Activated gamma-delta T cell treated with anti-CD3 and anti-CD28 coated beads, Interleukin-2, amount 50 U/mL, for 16 hours (primary cell): ENCODE data around the gene EPN1.

Source experiments
- DNase-seq: peaks from one replicate; pipeline ENCODE4 v3.0.0-alpha.2; 2020; ENCODE audit warnings: low read depth

EPN1 gene

DNA sequence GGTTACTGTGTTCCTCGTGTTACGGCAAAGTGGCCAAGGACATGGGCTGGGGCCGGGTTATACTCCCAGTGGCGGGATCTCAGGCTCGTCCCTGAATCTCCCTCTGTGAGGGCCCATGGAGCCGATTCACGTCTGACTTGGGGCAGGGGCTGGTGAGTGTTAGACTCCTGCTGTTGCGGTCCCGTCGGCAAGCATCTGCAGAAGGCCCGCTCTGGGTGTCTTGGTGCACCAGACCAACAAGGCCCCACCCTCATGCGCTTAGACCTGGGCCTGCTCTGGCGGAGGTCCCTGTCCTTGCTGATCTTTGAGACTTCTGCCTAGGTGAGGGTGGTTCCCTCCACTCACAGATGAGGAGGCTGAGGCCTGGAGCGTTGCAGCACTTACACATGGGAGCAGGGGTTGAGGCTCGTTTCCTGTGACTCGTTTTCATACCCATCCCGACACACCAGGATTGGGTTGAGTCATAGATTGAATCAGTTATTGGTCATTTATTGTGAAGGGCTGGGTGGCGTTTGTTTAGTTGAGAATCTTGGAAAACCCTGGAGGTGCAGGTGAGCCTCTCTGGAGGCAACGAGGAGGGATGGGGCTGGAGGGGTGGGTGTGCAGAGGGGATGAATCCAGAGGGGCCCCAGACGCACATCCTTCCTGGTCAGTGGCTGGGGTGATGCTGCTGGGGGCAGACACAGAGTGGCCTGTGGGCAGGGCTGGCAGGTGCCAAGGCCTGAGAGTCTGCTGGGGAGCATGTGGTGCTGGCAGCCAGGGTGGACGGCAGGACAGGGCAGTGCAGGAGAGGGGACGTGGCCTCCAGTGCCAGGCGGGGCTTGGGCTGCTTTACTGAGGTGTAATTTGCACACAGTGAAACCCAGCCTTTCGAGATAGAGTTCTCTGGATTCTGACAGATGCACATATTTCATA, 4.6 kb downstream of the EPN1 start:
- DNase-seq, result no peak

- no peak for DNase-seq
Observed at GRCh38 chr19:55680339-55681130, 5.5 kb downstream of the EPN1 start.

GRCh38 chr19:55681131-55682092, 6.4 kb downstream of the EPN1 start:
- no peak for DNase-seq

DNA sequence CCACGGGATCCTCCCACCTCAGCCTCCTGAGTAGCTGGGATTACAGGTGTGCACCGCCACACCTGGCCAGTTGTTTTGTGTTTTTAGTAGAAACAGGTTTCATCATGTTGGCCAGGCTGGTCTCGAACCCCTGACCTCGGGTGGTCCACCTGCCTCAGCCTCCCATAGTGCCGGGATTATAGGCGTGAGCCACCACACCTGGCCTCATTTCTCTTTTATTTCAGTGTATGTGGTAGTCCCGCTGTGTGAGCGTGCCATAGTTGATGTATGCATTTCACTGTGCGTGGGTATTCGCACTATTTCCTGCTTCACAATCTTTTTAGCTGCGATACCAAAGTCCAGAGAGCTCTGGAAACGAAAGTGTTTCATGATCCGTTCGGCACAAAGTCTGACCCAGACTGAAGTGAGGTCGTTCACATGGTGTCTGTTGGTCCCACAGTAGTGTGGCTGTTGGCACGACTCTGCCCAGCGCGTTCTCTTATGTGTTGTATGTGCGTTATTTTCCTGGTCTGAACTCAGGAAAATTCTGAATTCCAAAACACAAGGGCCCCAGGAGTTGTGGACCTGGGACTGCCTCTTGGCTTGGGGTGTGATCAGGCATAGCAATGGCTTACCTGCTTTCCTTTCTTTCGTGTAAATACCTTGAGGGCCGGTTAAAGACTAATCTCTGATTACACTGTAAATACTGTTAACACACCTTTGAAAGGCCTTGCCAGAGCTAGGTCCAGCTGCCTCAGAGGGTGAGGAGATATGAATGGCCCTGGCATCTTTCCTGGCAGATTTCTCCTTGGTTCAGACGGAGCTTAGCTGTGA, 8.6 kb downstream of the EPN1 start:
- no peak for DNase-seq

DNA sequence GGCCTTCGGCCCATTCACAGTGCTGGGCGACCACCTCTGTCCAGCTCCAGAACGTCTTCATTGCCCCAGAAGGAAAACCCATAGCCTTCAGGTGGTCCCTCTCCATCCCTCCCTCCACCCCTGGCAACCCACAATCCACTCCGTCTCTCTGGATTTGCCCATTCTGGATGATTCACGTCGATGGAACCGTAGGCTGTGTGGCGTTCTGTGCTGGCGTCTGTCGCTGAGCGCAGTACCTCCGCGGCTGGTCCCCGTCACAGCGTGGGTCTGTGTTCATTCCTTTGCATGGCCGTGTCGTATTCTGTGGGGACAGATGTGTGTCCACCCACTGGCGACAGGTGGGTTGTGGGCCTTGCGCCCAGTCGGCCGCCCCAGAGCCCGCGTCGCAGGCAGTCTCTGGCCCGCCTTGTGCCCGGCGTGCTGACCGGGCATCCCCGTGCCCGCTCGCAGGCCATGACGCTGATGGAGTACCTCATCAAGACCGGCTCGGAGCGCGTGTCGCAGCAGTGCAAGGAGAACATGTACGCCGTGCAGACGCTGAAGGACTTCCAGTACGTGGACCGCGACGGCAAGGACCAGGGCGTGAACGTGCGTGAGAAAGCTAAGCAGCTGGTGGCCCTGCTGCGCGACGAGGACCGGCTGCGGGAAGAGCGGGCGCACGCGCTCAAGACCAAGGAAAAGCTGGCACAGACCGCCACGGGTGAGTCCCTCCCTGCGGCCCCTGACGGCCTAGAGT, 10.1 kb downstream of the EPN1 start:
- no peak for DNase-seq

- no peak for DNase-seq
Observed at GRCh38 chr19:55685776-55686175, 10.8 kb downstream of the EPN1 start.

GRCh38 chr19:55686311-55687050, 11.5 kb downstream of the EPN1 start:
- DNase-seq, result no peak

- DNase-seq, result no peak
Observed at GRCh38 chr19:55687281-55688201, 12.5 kb downstream of the EPN1 start.

DNA sequence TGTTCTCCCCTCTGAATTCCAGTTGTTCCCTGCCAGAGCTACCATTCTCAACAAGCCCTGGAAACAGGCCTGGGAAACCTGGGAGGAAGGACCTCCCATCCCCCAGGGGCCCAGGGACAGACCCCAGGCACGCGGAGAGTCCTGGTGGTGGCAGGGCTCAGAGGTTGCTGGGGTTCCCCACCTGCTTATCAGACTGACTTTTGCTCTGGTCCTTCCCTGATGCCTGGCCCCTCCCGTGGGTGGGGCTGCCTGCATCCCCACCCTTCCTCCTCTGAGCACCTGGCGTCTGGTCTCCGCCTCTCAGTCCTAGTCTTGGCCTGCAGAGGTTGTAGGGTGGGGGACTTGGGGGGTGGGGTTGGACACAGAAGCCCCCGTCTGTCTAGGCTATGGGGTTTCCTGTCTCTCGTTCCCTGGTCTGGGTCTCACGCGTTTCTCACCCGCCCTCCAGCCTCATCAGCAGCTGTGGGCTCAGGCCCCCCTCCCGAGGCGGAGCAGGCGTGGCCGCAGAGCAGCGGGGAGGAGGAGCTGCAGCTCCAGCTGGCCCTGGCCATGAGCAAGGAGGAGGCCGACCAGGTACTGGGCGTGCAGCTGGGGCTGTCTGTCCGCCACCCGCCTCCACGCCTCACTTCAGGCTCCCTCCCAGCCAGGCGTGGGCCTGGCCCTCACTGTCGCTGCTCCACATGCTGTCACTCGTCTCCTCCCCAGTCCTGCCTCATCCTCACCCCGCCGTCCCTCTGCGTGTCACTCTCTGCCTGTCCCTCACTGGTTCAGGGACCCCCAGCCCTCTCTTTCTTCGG, 13.6 kb downstream of the EPN1 start:
- no peak for DNase-seq

DNA sequence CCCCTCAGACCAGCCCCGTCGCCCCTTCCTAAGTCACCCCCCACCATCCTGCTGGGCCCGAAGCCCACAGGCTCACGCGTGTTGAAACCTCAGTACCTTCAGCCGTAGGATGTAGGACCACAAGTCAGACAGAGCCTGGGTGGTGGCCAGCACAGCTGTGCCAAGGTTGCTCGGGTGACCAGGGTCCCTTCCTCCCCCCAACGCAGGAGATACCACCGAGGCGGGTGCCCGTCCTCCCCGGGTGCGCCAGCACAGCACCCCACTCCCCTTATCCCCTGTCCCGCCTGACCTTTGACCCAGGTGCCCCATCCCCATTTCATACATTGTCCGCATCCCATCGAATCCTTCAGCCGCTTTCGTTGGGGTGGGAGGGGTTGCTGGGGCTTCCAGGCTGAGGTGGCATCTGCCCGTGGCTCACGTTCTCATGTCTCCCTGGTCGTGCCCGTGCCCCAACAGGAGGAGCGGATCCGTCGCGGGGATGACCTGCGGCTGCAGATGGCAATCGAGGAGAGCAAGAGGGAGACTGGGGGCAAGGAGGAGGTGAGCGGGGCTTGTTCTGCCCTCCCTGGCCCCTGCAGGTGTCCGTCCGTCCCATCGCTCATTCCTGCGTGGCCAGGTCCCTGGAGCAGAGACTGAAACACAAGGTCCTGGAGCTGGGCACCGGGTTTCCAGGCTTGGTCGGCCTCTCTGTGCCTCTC, 14.5 kb downstream of the EPN1 start:
- DNase-seq, result no peak

DNA sequence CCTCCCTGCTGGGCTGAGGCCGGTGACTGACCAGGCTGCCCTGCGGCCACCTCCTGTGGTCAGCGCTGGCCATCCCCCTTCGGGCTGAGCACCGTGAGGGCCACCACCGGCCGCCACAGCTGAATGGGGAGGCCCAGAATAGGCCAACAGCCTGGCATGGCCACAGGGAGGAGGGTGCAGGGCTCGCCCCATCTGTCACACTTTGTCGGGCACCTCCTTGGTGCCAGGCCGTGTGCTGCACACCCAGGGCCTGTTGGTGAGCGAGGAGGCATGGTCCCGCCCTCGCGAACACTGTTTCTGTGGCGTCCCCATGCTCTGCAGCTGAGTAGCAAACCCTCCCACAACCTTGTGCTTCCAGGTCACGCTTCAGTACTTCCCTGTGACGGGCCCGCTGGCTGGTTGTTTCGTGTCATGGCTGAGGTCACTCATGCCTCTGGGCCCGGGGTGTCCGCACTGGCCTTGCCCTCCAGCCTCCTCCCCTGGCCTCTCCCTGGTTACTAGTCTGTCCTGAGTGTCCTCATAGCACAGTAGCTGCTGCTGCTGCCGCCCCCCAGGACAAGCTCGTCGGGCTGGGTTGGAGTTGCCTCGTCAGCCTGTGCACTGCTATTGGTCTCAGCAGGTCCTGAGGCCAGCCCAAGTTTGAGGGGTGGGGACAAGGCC, 15.2 kb downstream of the EPN1 start:
- no peak for DNase-seq

DNA sequence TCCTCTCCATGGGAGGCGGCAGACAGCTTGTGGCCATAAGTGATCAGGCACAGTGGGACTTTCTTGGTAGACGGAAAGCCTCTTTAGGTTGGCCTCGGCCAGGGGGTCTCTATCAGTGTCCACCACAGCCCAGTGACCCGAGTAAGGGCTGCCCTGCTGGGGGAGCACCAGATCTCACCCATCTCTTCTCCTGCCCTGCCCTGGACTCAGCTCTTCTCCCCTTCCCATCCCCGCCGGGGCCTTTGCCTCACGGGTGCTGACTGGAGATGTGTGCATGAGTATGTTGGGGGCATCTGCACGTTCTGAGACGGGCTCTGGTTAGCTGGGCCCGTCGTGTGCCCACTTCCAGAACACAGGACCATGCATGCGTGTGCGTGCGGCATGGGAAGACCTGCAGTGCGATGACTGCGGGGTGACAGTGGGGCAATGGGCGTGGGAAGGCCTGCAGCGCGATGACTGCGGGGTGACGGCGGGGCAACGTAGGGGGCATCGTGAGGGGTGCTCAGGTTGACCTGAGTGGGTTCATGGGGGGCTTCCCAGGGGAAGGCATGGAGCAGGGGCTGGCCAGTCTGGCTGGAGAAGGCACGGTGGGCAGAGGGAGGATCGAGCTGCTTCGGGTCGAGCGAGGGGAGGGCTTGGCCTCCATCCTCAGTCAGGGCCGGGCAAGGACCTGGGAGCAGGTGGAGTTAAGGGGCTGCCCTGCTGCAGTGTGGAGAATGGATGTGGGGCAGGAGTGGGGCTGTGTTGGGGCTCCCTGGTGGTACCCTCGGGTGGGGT, 15.9 kb downstream of the EPN1 start:
- DNase-seq, result no peak

- no peak for DNase-seq
Observed at GRCh38 chr19:55691561-55692481, 16.8 kb downstream of the EPN1 start.

DNA sequence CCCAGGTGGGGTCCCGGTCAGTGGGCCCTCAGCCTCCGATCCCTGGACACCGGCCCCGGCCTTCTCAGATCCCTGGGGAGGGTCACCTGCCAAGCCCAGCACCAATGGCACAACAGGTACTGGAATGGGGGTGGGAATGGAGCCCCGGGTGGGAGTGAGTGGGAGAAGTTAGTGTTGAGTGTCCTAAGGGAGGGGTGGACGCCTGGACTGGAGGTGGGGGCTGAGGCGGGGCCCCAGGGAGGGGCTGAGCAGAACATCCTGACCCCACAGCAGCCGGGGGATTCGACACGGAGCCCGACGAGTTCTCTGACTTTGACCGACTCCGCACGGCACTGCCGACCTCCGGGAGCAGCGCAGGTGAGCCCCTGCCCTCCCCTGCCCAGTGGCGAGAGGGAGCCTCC, 17.7 kb downstream of the EPN1 start:
- DNase-seq, result no peak
